Stimulated activated CD4-positive, alpha-beta T cell treated with anti-CD3 and anti-CD28 coated beads, Interleukin-15, amount 100 ng/mL, for 48 hours (primary cell): ENCODE measurements around the gene LIPA.
"Not testable (repeated sequence)": the region's sequence is repeated elsewhere in the genome, so short reads cannot be mapped to it uniquely, and the experiment has no call there.

Experiments used
- DNase-seq, 2 donors: peaks; one replicate each; pipeline ENCODE4 v3.0.0-alpha.2; 2020; ENCODE audit warnings: low read depth in 2 of 2

LIPA gene

GRCh38 chr10:89251409-89252224 is at the start of gene LIPA:
Gene LIPA, minus strand, starts transcription at chr10:89251775. Its CDS starts 4,127 bp downstream, at chr10:89247648.
- DNase-seq, result peak; percentile 91

GRCh38 chr10:89301232-89301631 is 49.7 kb upstream of the LIPA start:
- no peak for DNase-seq

GRCh38 chr10:89299031-89299430 is 47.5 kb upstream of the LIPA start:
- no peak for DNase-seq

GRCh38 chr10:89297791-89298190 is 46.2 kb upstream of the LIPA start:
- DNase-seq, result no peak

GRCh38 chr10:89297356-89297755 is 45.8 kb upstream of the LIPA start:
- no peak for DNase-seq

- no peak for DNase-seq
Measured at GRCh38 chr10:89296220-89296648, 44.7 kb upstream of the LIPA start.

- no peak for DNase-seq
Measured at GRCh38 chr10:89295597-89295996, 44.0 kb upstream of the LIPA start.

- DNase-seq, result no peak
Measured at GRCh38 chr10:89294721-89295239, 43.2 kb upstream of the LIPA start.

- DNase-seq, result not testable (repeated sequence)
Measured at GRCh38 chr10:89285303-89285702, 33.7 kb upstream of the LIPA start.

- not testable (repeated sequence) for DNase-seq
Measured at GRCh38 chr10:89284711-89285110, 33.1 kb upstream of the LIPA start.

GRCh38 chr10:89283936-89284475 is 32.4 kb upstream of the LIPA start:
- DNase-seq, result no peak

GRCh38 chr10:89283025-89283935 is 31.7 kb upstream of the LIPA start:
- no peak for DNase-seq

GRCh38 chr10:89281606-89282395 is 30.2 kb upstream of the LIPA start:
- no peak for DNase-seq

- no peak for DNase-seq
Measured at GRCh38 chr10:89280508-89280907, 28.9 kb upstream of the LIPA start.

- no peak for DNase-seq
Measured at GRCh38 chr10:89279421-89279869, 27.9 kb upstream of the LIPA start.

- no peak for DNase-seq
Measured at GRCh38 chr10:89278900-89279392, 27.4 kb upstream of the LIPA start.

GRCh38 chr10:89278034-89278535 is 26.5 kb upstream of the LIPA start:
- no peak for DNase-seq

GRCh38 chr10:89275383-89275782 is 23.8 kb upstream of the LIPA start:
- DNase-seq, result no peak

- DNase-seq, result no peak
Measured at GRCh38 chr10:89274928-89275327, 23.4 kb upstream of the LIPA start.

- DNase-seq, result no peak
Measured at GRCh38 chr10:89273680-89274079, 22.1 kb upstream of the LIPA start.

GRCh38 chr10:89271532-89271931 is 20.0 kb upstream of the LIPA start:
- DNase-seq, result no peak
